Fibroblast of lung (primary cell): Measurements from ENCODE around the gene TMEM132D.

Source experiments
- CTCF ChIP-seq, 2 donors: IDR thresholded peaks in 1 of 2; conservative IDR thresholded peaks in 1 of 2; 1 replicate in 1 of 2; 2 replicates in 1 of 2; pipeline ENCODE4 v1.5.1; 2011 to 2012; ENCODE audit warnings: low read length in 2 of 2, control low read depth in 1 of 2, inconsistent platforms in 1 of 2, low read depth in 1 of 2, mild to moderate bottlenecking in 1 of 2
- EZH2 ChIP-seq: IDR thresholded peaks from 2 replicates; pipeline ENCODE4 v1.5.1; 2012; ENCODE audit warnings: low read length, control low read depth, mild to moderate bottlenecking; ENCODE audit errors: missing control alignments

DNA sequence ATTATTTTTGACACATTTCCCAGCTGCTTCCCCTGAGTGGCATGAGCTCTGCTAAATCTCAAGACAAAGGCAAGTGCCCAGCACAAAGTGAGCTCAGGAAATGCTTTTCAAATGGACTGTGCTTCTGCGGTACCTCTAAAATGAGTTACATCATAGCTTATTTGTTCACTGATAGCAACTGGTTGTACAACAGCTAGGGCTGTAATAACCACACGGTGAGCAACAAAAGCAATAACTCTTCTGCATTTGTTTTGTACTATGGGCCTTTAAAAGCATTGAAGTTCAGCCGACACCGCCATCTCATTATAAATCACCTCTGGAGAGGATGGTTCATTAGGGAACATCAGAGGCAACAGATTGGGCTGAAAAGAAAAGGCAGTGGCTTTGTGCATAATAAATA is 575.6 kb downstream of the TMEM132D start:
- TF ChIP-seq EZH2 (no peak), CTCF (conservative IDR thresholded peaks at IDR 0.05 in 1 of 2, IDR thresholded peaks at IDR 0.05 in 1 of 2; ENCODE audit: low read depth in 1 of 2, low read length in 2 of 2) (no peak)
